Parathyroid adenoma (tissue), 2 donors: Measurements from ENCODE around the gene PRKCG.
"Not testable (repeated sequence)": the region's sequence is repeated elsewhere in the genome, so short reads cannot be mapped to it uniquely, and the experiment has no call there.

ENCODE experiments used
- H2AFZ ChIP-seq: fragments of 300-600 bp; sonication (generic); one replicate; pipeline ENCODE4 v1.7.0; 2017; ENCODE audit warnings: antibody characterized with exemption, mild to moderate bottlenecking
- H3K27ac ChIP-seq: fragments of 300-600 bp; sonication (generic); one replicate; pipeline ENCODE4 v1.7.0; 2017
- H3K27me3 ChIP-seq: fragments of 300-600 bp; sonication (generic); one replicate; pipeline ENCODE4 v1.7.0; 2017; ENCODE audit warnings: low read length; ENCODE audit not compliant: control insufficient read depth, insufficient read depth
- H3K36me3 ChIP-seq: fragments of 300-600 bp; sonication (generic); one replicate; pipeline ENCODE4 v1.7.0; 2017; ENCODE audit warnings: low read length; ENCODE audit not compliant: control insufficient read depth, insufficient read depth
- H3K4me1 ChIP-seq: fragments of 300-600 bp; sonication (generic); one replicate; pipeline ENCODE4 v1.7.0; 2017; ENCODE audit warnings: control low read depth
- H3K4me2 ChIP-seq: fragments of 300-600 bp; sonication (generic); one replicate; pipeline ENCODE4 v1.7.0; 2017; ENCODE audit warnings: low read length
- H3K4me3 ChIP-seq: fragments of 300-600 bp; sonication (generic); one replicate; pipeline ENCODE4 v1.7.0; 2017; ENCODE audit warnings: low read depth, low read length
- H3K79me2 ChIP-seq: fragments of 300-600 bp; sonication (generic); one replicate; pipeline ENCODE4 v1.7.0; 2017; ENCODE audit warnings: control low read depth
- H3K9ac ChIP-seq: fragments of 300-600 bp; sonication (generic); one replicate; pipeline ENCODE4 v1.7.0; 2017; ENCODE audit warnings: mild to moderate bottlenecking
- H3K9me3 ChIP-seq: fragments of 300-600 bp; sonication (generic); one replicate; pipeline ENCODE4 v1.7.0; 2017; ENCODE audit warnings: low read length; ENCODE audit not compliant: control insufficient read depth
- TF ChIP-seq, protein P1 (sequence below): fragments of 300-600 bp; sonication (generic); IDR thresholded peaks from one replicate; pipeline ENCODE4 v1.7.0; 2017; ENCODE audit warnings: antibody characterized with exemption, mild to moderate bottlenecking
- donor health status: primary hyperparathyroidism.

PRKCG gene

DNA sequence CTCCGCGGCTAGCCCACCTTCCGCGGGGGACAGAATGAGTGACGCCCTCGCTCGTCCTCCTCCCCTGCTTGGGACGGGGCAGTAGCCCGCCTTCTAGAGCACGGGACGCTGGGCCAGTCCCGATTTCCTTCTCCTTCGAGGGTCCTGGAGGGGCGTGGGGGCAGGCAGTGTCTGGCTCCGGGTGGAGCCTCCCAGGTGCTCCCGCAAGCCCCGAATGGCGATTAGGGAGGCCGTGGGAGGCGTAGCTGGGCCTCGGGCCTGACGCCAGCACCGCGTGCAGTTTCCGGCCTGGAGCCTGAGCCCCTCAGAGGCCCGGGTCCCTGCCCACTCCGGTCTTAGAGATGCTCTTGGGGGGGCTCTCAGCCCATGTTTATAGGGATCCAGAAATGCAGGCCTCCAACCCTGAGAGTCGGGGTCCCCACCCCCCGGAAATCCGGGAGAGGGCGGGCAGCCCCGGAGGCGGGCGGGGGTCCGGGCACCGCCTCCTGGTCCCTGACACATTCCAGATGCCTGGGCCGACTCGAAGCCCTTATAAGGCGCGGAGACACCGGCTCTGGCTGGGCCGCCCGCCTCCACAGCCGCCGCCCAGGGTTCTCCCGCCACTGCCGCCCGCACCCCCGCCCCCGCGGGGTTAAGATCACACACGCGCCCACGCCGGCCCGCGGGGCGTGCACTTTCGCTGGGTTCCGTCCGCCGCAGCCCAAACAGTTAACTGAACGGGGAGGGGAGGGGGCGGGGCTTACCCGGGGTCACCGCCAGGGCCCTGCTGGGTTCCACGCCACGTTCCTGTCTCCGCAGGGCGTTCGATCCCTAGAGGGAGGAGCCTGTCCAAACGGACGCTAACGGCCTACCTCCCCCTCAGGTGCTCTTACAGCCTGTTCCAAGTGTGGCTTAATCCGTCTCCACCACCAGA is 12.8 kb upstream of the PRKCG start:
- Histone ChIP-seq H2AFZ (peak overlapping the region; percentile 81), H3K9me3 (no peaks in the 10 kb centered on the region), H3K9ac (peak overlapping the region; percentile 99), H3K4me3 (peak overlapping the region; percentile 90), H3K79me2 (no peaks in the 10 kb centered on the region), H3K4me2 (peak overlapping the region; percentile 99), H3K27me3 (no peaks in the 10 kb centered on the region), H3K4me1 (peaks cover 8% of the 10 kb centered on the region), H3K36me3 (no peaks in the 10 kb centered on the region), H3K27ac (peak overlapping the region; percentile 99)
- TF ChIP-seq, protein P1, sequence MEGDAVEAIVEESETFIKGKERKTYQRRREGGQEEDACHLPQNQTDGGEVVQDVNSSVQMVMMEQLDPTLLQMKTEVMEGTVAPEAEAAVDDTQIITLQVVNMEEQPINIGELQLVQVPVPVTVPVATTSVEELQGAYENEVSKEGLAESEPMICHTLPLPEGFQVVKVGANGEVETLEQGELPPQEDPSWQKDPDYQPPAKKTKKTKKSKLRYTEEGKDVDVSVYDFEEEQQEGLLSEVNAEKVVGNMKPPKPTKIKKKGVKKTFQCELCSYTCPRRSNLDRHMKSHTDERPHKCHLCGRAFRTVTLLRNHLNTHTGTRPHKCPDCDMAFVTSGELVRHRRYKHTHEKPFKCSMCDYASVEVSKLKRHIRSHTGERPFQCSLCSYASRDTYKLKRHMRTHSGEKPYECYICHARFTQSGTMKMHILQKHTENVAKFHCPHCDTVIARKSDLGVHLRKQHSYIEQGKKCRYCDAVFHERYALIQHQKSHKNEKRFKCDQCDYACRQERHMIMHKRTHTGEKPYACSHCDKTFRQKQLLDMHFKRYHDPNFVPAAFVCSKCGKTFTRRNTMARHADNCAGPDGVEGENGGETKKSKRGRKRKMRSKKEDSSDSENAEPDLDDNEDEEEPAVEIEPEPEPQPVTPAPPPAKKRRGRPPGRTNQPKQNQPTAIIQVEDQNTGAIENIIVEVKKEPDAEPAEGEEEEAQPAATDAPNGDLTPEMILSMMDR: peak; percentile 39

DNA sequence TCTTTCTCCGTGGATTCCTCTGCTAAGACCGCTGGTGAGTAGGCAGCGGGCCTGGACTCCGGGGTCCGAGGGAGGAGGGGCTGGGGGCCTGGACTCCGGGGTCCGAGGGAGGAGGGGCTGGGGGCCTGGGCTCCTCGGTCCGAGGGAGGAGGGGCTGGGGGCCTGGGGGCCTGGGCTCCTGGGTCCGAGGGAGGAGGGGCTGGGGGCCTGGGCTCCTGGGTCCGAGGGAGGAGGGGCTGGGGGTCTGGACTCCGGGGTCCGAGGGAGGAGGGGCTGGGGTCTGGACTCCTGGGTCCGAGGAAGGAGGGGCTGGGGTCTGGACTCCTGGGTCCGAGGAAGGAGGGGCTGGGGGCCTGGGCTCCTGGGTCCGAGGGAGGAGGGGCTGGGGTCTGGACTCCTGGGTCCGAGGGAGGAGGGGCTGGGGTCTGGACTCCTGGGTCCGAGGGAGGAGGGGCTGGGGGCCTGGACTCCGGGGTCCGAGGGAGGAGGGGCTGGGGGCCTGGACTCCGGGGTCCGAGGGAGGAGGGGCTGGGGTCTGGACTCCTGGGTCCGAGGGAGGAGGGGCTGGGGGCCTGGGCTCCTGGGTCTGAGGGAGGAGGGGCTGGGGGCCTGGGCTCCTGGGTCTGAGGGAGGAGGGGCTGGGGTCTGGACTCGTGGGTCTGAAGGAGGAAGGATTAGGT is 12.1 kb upstream of the PRKCG start:
- not testable (repeated sequence) for H3K4me1 ChIP-seq
- peak overlapping the region; percentile 99 for H3K27ac ChIP-seq
- peak overlapping the region; percentile 99 for H3K9ac ChIP-seq

DNA sequence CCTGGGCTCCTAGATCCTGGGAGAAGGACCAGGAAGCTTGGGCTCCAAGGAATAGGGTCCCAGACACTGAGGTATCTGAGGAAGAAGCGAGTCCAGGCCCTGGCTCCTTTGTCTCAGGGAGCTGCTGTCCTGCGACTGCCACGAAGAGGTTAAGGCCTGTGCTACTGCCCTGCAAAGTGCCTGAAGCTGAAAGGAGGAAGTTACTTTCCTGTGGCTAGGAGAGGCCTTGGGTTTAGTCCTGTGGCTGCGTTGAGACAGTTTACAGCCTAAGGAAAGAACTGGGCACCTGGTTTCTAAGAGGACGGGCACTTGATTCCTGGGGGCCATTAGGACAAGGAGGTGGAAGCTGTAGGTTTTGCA is 11.5 kb upstream of the PRKCG start:
- no peaks in the 10 kb centered on the region for H3K79me2 ChIP-seq
- no peak overlapping the region for H2AFZ ChIP-seq
- TF ChIP-seq, protein P1: no peak
- H3K4me2 ChIP-seq: peak overlapping the region; percentile 29
- H3K27ac ChIP-seq: peak overlapping the region; percentile 99
- no peaks in the 10 kb centered on the region for H3K36me3 ChIP-seq
- peaks cover 8% of the 10 kb centered on the region for H3K4me1 ChIP-seq
- H3K4me3 ChIP-seq: peak overlapping the region; percentile 24
- no peaks in the 10 kb centered on the region for H3K27me3 ChIP-seq
- no peaks in the 10 kb centered on the region for H3K9me3 ChIP-seq
- H3K9ac ChIP-seq: no peak overlapping the region

More for the DNA sequence above, 12.1 kb upstream of the PRKCG start:
- peak overlapping the region; percentile 81 for H2AFZ ChIP-seq
- H3K4me2 ChIP-seq: peak overlapping the region; percentile 99
- H3K36me3 ChIP-seq, H3K9me3 ChIP-seq, H3K79me2 ChIP-seq, H3K27me3 ChIP-seq: not testable (repeated sequence)
- peak overlapping the region; percentile 90 for H3K4me3 ChIP-seq

DNA sequence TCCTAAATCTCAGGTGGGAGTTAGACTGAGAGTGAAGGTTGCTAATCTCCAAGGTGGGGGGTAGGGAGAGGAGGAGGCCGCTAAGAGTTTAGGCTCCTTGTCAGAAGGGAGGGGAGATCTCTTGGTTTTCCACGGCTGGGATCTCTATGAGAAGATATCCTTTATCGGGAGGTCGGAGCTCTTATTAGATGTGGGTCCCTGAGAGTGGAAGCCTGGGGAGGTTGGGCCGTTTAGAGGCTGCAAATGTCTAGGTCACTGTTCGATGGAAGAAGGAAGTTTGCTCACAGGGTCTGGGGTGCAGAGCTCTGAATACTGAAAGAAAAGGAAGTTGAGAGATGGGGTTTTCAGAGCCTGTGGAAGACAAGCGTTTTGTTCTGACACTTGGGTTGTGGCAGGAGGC is 10.5 kb upstream of the PRKCG start:
- Histone ChIP-seq H3K36me3 (no peaks in the 10 kb centered on the region), H3K9me3 (no peaks in the 10 kb centered on the region), H3K9ac (no peak overlapping the region), H3K4me2 (no peak overlapping the region), H3K4me3 (no peak overlapping the region), H2AFZ (no peak overlapping the region), H3K27me3 (no peaks in the 10 kb centered on the region), H3K79me2 (no peaks in the 10 kb centered on the region), H3K27ac (no peak overlapping the region), H3K4me1 (peaks cover 8% of the 10 kb centered on the region)
- TF ChIP-seq, protein P1: no peak

DNA sequence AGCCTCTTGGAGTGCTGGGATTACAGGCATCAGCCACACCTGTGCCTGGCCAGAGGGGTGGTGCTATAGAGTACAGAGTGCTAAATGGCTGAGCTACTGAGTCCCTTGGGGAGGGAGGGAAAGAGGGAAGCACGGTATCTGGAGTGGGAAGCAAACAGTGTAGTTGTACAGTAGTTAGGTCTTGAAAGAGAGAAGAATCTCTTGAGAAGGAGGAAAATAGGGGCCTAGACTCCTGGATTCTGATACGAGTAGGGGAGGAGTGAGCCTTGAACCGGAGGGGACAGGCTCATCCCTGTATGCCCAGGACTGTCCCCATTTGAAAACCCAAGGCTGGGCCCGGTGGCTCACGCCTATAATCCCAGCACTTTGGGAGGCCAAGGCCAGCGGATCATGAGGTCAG is 9.2 kb upstream of the PRKCG start:
- TF ChIP-seq, protein P1: no peak
- no peak overlapping the region for H3K4me3 ChIP-seq
- no peak overlapping the region for H3K4me2 ChIP-seq
- H2AFZ ChIP-seq: no peak overlapping the region
- no peaks in the 10 kb centered on the region for H3K79me2 ChIP-seq
- no peaks in the 10 kb centered on the region for H3K9me3 ChIP-seq
- no peak overlapping the region for H3K9ac ChIP-seq
- H3K36me3 ChIP-seq: no peaks in the 10 kb centered on the region
- H3K27ac ChIP-seq: no peak overlapping the region
- no peaks in the 10 kb centered on the region for H3K27me3 ChIP-seq
- H3K4me1 ChIP-seq: no peaks in the 10 kb centered on the region
